HG03457 (cell line): Measurements from ENCODE around the gene MBNL2.
A peak's percentile ranks its signal among the peaks of the same experiment; 100 is the strongest.
"Not testable (repeated sequence)": the region's sequence is repeated elsewhere in the genome, so short reads cannot be mapped to it uniquely, and the experiment has no call there.

Experiments used
- ATAC-seq: cut with Tn5 transposase; IDR thresholded peaks from one replicate; pipeline ENCODE4 v1.9.1; 2021; ENCODE audit warnings: moderate number of reproducible peaks; ENCODE audit not compliant: unreplicated experiment

The MBNL2 gene

GRCh38 chr13:97341135-97341534 is 119.0 kb downstream of the MBNL2 start:
- no peak for ATAC-seq

GRCh38 chr13:97342136-97342535 is 120.0 kb downstream of the MBNL2 start:
- no peak for ATAC-seq

- no peak for ATAC-seq
Measured at GRCh38 chr13:97342936-97343335, 120.8 kb downstream of the MBNL2 start.

- ATAC-seq: no peak
Measured at GRCh38 chr13:97344265-97345175, 122.4 kb downstream of the MBNL2 start.

GRCh38 chr13:97346097-97346496 is 124.0 kb downstream of the MBNL2 start:
- ATAC-seq: no peak

GRCh38 chr13:97346561-97347254 is 124.6 kb downstream of the MBNL2 start:
- ATAC-seq: no peak

- ATAC-seq: no peak
Measured at GRCh38 chr13:97347255-97347932, 125.3 kb downstream of the MBNL2 start.

GRCh38 chr13:97348569-97349100 is 126.5 kb downstream of the MBNL2 start:
- ATAC-seq: no peak

GRCh38 chr13:97352012-97352411 is 129.9 kb downstream of the MBNL2 start:
- ATAC-seq: not testable (repeated sequence)

GRCh38 chr13:97352815-97353214 is 130.7 kb downstream of the MBNL2 start:
- no peak for ATAC-seq

- ATAC-seq: no peak
Measured at GRCh38 chr13:97353927-97354675, 132.0 kb downstream of the MBNL2 start.

- ATAC-seq: no peak
Measured at GRCh38 chr13:97354808-97355207, 132.7 kb downstream of the MBNL2 start.

GRCh38 chr13:97356592-97356991 is 134.5 kb downstream of the MBNL2 start:
- ATAC-seq: no peak

- ATAC-seq: peak; percentile 95
Measured at GRCh38 chr13:97359181-97360057, 137.3 kb downstream of the MBNL2 start.

GRCh38 chr13:97360610-97361009 is 138.5 kb downstream of the MBNL2 start:
- no peak for ATAC-seq

- no peak for ATAC-seq
Measured at GRCh38 chr13:97364031-97364430, 141.9 kb downstream of the MBNL2 start.

GRCh38 chr13:97364827-97365226 is 142.7 kb downstream of the MBNL2 start:
- no peak for ATAC-seq

- no peak for ATAC-seq
Measured at GRCh38 chr13:97366172-97366688, 144.1 kb downstream of the MBNL2 start.
